ENCODE measurements around the gene GMDS.
A peak's percentile ranks its signal among the peaks of the same experiment; 100 is the strongest.

GRCh38 chr6:2111162-2111677, 134.2 kb downstream of the GMDS start:
- no peak for TF ChIP-seq RXRA (IDR thresholded peaks at IDR 0.05; ENCODE audit: borderline replicate concordance, low read depth)
- TF ChIP-seq CTCF (IDR thresholded peaks at IDR 0.05): no peak
- no peak for TF ChIP-seq EZH2phosphoT487 (IDR thresholded peaks at IDR 0.05; ENCODE audit: borderline replicate concordance, low read depth)
- TF ChIP-seq FOXM1 (IDR thresholded peaks at IDR 0.05; ENCODE audit: low read depth): no peak
- TF ChIP-seq USF2 (IDR thresholded peaks at IDR 0.05; ENCODE audit: borderline replicate concordance, low read depth, low read length): no peak
- TF ChIP-seq POLR2AphosphoS5 (IDR thresholded peaks at IDR 0.05; ENCODE audit: low read depth, low read length): no peak
- no peak for TF ChIP-seq SIN3A (IDR thresholded peaks at IDR 0.05; ENCODE audit: borderline replicate concordance, low read depth, low read length)
- TF ChIP-seq NRF1 (IDR thresholded peaks at IDR 0.05; ENCODE audit: low read depth, low read length): no peak
- TF ChIP-seq GABPA (IDR thresholded peaks at IDR 0.05; ENCODE audit: low read depth): no peak
- TF ChIP-seq RFX5 (IDR thresholded peaks at IDR 0.05; ENCODE audit: low read length): no peak
- TF ChIP-seq ELF1 (IDR thresholded peaks at IDR 0.05): no peak
- TF ChIP-seq REST (IDR thresholded peaks at IDR 0.05; ENCODE audit: low read depth, low read length): no peak
- peak; percentile 57; the same call in 1 of the 2 replicates for TF ChIP-seq PBX3 (IDR thresholded peaks at IDR 0.05)
- TF ChIP-seq TAF1 (IDR thresholded peaks at IDR 0.05; ENCODE audit: borderline replicate concordance, low read depth, low read length): no peak

Measured in SK-N-SH (cell line).